CD4-positive, alpha-beta T cell treated with Interleukin-10 for 1 hour (primary cell): ENCODE data around the gene VAMP8.
"Not testable (repeated sequence)": the region's sequence is repeated elsewhere in the genome, so short reads cannot be mapped to it uniquely, and the experiment has no call there.

Experiments
- DNase-seq: peaks from one replicate; pipeline ENCODE4 v3.0.0-alpha.2; 2020

VAMP8 gene

GRCh38 chr2:85583667-85584353, 6.4 kb downstream of the VAMP8 start:
- DNase-seq, result peak; percentile 31

DNA sequence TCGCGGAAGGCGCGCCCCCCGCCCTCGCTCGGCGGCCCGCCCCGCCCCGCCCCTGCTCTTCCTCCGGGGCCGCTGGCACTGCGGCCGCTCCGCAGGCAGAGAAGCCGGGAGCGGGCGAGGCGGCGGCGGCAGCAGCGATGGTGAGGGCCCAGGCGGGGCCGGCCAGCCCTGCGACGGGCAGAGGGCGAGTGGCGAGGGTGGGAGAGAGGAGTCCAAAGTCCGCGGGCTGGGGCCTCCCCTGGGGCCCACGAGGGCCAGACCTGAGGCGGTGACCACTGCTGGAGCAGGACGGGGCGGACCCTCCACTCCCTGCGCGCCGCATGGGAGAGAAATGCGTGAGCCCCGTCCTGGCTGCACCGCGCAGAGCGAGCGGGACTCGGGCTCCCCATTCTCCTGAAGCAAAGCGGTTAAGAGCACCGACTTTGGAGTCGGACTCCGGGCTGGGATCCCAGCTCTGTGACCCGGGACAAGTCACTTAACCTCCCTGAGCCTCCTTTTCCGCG, 7.0 kb downstream of the VAMP8 start, which contains the start of gene VAMP5:
Gene VAMP5, plus strand, starts transcription at position 78 of the 503 bp plus-strand sequence. Its CDS starts 60 bp downstream, at position 138.
- peak; percentile 58 for DNase-seq

DNA sequence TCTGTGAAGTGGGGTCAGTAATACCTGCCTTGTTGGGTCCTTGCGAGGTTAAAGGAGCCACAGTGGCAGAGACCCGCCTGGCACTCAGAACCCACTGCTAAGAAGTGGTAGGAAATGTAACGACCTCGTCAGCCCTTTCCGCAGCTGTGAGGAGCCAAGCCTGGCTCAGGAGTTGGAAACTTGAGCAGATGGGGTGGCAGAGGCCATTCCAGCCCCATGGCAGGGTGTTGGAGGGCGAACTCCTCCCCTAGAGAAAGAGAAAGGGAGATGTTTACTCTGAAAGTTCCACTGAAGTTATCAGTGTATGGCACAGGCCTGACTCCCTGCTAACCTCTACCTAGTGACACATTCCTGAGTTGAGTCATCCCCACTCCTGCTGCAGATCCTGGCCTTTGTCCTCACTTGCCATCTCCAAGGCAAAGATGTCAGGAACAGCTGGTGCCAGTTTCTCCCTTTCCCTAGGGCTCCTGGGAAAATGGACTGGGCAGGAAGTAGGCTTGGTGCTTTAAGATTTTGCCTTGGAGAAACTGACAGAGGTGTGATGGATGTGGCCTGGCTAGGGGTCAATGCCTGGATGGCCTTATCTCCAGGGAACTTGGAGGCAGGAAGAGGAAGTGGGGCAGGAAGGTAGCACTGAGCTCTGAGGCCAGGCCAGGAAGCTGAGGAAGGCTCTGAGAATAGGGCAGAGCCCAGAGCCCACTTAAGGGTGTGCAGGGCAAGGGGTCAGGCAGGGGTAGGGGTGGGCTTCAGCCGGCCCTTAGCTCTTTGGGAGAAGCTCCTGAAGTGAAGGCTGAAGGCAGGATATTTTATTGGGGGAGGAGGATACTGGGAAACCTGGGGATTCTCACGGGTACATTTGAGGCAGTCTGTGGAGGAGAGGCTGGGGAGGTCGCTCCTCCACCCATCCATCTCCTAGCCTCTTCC, 7.7 kb downstream of the VAMP8 start:
- DNase-seq, result peak; percentile 23

DNA sequence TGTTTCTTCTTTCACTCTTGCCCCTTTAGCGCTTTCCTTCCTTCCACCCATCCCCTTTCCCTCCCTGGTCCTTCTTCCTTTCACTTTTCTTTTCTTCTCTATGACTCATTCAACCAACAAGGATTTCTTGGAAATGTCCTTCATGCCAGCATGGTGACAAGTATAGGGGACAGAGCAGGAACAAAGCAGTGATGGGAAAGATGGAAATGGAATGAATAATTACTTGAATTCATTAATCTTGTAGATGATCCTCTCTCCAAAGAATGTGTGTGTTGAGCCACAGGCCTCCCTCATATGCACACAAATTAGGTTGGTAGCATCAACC, 8.4 kb downstream of the VAMP8 start:
- DNase-seq, result no peak

- DNase-seq, result no peak
These were observed 10.8 kb downstream of the VAMP8 start for GRCh38 chr2:85588236-85588635.

DNA sequence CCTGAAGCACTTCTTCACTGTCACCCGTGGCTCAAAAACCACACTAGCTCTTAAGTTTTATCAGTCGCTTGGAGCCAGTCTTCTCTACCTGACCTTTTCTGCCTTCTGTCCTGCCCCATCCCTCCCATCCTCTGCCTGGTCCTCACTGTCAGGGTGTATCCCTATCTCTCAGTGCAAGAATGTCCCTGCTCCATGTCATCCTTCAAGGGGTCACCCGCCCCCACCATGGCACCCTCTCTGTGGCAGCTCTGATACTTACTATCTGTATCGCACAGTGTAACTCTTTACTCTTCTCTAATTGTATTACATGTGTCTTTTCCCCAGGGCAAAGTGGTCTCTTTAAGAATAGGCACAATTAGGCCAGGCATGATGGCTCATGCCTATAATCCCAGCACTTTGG, 11.3 kb downstream of the VAMP8 start:
- DNase-seq, result no peak

DNA sequence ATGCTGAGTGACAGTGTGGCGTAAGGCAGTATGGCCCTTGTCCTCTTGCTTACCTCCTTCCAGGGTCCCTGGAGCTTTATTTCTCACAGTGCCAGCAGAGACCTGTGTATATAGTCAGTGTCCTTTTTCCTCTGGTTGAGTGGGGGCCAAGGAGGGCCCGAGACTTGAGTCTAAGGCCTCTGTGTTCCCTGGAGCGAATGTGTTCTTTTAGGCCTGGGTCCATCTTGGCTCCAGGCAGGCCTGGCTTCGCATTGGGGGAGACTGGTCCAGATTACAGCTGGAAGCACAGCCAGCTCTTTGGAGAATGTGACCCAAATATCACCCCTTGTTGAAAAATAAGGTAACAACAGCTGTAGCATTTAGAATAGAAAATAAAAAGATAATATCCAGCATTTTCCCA, 11.8 kb downstream of the VAMP8 start:
- no peak for DNase-seq

DNA sequence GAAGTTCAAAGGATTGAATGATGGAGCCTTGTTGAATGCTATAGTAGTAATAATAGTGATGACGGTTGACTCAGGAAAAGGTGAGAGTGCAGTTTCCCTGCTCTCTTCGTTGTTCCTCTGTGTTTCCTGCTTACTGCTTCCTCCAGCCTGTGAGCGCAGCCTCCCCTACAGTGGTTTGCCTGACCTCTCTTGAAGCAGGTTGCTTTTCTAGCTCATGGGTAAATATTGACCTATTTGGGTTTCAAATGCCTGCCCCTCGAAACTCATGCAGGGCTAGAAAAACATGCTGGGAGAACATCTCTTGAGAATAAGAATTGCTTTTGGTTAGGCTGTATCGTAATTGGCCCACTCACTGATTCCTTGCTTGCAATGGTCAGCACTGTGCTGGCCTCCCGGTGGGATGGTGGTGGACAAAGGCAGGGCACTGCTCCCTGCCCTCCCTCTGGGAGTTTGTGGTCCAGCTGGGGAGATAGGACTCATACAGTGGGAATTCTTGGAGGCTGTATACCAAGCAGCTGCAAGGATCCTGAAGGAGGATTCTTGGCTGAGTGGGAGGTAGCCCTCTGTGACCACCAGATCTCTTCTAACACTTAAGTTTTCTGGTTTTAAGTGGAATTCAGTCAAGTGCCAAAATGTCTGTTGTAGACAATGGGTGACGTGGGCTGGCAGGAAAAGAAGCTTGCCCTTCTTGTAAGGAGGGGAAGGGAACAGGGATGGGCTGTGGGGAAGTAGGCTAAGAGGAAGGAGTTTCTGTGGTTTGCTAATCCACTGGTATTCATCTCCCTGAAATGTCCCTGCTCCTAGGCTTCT, 12.8 kb downstream of the VAMP8 start:
- no peak for DNase-seq

DNA sequence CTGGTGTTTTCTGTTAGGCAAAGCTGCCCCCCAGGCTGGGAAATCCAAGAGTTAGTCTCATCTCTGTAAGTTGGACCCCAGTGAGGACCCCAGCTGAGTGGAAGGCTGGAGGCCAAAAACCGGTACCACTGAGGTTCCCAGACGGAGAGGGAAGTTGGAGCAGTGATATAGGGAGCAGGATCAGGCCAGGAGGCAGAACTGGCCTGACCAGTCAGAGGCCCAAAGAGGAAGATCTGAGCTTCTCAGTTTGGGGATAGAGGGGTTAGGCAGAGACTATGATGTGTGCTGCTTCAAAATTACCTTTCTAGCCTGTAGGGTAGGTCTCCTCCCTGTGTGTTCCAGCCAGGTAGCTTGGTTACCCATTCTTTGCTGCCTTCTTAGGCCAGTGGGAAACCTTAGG, 13.6 kb downstream of the VAMP8 start:
- DNase-seq, result no peak

GRCh38 chr2:85591563-85591962, 14.2 kb downstream of the VAMP8 start:
- no peak for DNase-seq

DNA sequence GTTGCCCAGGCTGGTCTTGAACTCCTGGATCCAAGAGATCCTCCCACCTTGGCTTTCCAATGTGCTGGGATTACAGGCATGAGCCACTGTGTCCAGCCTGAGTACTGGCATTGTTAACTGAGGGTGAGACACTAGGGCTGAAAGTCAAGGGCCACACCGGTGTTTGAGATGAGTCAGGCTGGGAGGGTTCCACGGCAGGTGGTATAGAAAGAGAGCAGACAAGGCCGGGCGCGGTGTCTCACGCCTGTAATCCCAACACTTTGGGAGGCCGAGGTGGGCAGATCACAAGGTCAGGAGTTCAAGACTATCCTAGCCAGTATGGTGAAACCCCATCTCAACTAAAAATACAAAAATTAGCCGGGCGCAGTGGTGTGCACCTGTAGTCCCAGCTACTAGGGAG, 14.9 kb downstream of the VAMP8 start:
- DNase-seq, result not testable (repeated sequence)

GRCh38 chr2:85593023-85593422, 15.6 kb downstream of the VAMP8 start:
- DNase-seq, result no peak

DNA sequence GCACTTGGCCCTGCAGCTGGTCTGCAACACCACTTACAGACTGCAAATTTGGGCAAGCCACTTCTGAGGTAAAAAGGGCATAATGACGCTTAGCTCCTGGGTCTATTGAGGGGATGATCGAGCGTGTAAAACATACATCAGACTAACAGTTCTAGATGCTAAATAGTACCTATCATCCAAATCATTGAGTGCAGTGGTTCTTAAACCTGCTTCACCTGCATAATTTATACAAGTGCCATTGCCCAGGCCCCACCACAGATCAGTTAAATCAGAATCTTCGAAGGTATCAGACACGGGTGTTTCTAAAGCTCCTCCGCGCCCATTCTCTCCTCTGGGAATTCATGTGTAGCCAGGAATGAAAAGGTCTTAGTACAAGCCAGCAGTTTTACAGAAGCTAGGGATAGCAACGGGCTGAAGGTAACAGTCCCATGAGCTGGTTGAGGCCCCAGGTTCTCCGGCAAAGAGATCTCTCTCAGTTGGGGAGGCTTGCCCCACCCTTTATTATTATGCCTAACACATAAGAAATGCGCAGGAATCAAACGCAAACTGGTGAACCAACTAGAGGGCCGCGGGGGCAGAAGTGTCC, 17.4 kb downstream of the VAMP8 start:
- DNase-seq, result no peak

DNA sequence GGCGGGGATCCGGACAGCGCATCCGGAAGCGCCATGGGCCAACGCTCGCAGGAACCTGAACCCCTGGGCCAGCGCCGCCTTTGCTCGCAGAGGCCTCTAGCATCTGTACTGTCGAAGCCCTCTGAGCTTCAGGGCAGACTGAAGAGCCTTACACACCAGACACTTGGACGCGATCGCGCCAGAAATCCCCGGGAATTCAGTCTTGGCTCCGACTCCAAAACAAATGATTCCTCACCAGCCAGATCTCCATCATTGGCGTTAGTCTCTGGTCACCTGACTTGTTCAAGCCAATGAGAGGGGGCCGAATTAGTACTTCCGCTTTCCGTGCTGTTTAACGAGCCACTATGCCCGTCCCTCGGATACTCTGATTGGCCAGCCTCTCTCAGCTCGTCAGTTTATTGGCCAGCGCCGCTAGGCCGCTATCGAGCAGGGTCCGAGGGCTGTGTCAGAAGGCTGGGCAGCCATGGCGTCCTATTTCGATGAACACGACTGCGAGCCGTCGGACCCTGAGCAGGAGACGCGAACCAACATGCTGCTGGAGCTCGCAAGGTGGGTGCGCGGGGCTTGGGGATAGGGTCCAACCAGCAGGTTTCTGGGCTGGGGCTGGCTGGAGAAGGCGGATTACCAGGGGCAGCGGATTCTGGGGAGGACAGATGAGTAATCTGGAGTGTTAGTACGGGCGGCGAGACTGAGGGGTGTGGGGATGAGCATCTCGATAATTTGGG, 18.1 kb downstream of the VAMP8 start, which contains the start of gene RNF181:
Gene RNF181, plus strand, starts transcription at position 445 of the 725 bp plus-strand sequence. Its CDS starts 19 bp downstream, at position 464.
- peak; percentile 96 for DNase-seq

DNA sequence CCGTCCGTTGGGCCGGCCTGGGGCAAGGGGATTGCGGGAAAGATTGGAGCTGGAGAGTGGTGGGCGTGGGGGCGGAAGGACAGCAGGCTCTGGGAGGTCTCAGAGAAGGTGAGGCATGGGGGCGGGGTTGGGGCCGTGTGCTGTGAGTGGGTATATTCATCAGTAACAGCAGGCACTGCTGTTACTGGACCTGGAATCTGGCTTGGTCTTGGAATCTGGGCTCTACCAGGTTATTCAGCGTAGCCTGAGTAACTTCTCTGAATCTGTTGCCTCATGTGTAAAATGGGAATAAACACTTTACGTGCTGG, 18.6 kb downstream of the VAMP8 start:
- no peak for DNase-seq

DNA sequence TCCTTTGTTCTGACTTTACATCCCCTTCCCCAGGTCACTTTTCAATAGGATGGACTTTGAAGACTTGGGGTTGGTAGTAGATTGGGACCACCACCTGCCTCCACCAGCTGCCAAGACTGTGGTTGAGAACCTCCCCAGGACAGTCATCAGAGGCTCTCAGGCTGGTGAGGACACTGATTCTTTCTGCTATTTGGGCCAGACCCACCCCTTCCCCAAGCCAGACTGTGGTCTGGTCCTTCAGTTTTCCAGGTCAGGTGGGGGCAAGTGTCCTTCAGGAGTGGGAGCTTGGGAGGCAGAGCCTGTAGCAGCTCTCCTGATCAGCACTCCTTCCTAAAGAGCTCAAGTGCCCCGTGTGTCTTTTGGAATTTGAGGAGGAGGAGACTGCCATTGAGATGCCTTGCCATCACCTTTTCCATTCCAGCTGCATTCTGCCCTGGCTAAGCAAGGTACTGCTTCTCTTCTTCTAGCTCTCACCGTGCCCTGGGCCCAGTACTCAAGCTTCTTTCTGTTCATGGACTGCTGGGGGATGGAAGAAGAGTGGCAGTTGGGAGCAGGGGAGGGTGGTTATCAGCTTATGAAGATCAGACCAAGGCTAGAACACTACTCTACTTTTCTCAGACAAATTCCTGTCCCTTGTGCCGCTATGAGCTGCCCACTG, 19.2 kb downstream of the VAMP8 start:
- no peak for DNase-seq

DNA sequence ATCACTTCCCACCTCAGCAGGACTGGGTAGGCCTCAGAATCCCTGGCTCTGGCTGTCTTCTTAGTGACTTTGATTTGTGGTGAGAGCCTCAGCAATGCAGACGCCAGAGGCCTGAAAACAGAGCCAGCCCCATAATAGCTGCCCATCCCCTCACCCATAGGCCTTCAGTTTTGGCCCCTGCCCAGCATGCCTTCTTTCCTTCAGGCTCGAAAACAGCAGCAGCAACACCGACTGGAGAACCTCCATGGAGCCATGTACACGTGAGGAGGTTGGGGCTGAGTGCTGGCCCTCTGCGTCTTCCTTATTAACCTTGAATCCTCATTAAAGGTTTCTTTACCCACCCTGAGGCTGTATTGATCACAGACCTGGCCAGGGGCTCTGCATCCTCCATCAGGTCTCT, 19.9 kb downstream of the VAMP8 start:
- no peak for DNase-seq

GRCh38 chr2:85598594-85599340, 21.4 kb downstream of the VAMP8 start:
- DNase-seq, result no peak

- no peak for DNase-seq
These were observed 22.3 kb downstream of the VAMP8 start for GRCh38 chr2:85599468-85600234.

- DNase-seq, result no peak
These were observed 22.8 kb downstream of the VAMP8 start for GRCh38 chr2:85600235-85600575.
